Measurements from ENCODE around the gene VPS54.

VPS54 gene

GRCh38 chr2:63876311-63876710 is 142.9 kb downstream of the VPS54 start:
- Histone ChIP-seq H3K27me3 (ENCODE audit: low read length) (no peaks in the 10 kb centered on the region), H3K79me2 (ENCODE audit: insufficient read depth, low read length) (peaks cover 17% of the 10 kb centered on the region; the same call in 1 of the 2 replicates), H3K4me3 (ENCODE audit: insufficient read depth, low read length, poor library complexity, severe bottlenecking) (no peak overlapping the region), H3K4me2 (ENCODE audit: low read depth, low read length, poor library complexity, severe bottlenecking) (no peak overlapping the region), H3K9me3 (ENCODE audit: insufficient read depth, low read length) (no peaks in the 10 kb centered on the region), H3K27ac (ENCODE audit: low read depth, low read length) (no peak overlapping the region), H3F3A (ENCODE audit: insufficient read depth) (no peaks in the 10 kb centered on the region), H3K9me2 (replicated peaks; ENCODE audit: insufficient read depth, low read length) (no peaks in the 10 kb centered on the region), H3K9ac (ENCODE audit: low read length) (no peak overlapping the region), H2AFZ (ENCODE audit: low read depth, low read length, severe bottlenecking) (no peak overlapping the region), H4K20me1 (ENCODE audit: low read depth, low read length) (no peaks in the 10 kb centered on the region), H3K36me3 (ENCODE audit: low read length) (peaks cover 12% of the 10 kb centered on the region)
- TF ChIP-seq CTCF (IDR thresholded peaks at IDR 0.05; ENCODE audit: insufficient read depth, low read length, poor library complexity, severe bottlenecking) = no peak
- no peak for TF ChIP-seq EZH2phosphoT487 (conservative IDR thresholded peaks at IDR 0.05; ENCODE audit: low read length)

GRCh38 chr2:63875559-63876245 is 143.5 kb downstream of the VPS54 start:
- no peak for TF ChIP-seq CTCF (IDR thresholded peaks at IDR 0.05; ENCODE audit: insufficient read depth, low read length, poor library complexity, severe bottlenecking)
- no peak for TF ChIP-seq EZH2phosphoT487 (conservative IDR thresholded peaks at IDR 0.05; ENCODE audit: low read length)
- Histone ChIP-seq H3K36me3 (ENCODE audit: low read length) (peaks cover 12% of the 10 kb centered on the region), H3K79me2 (ENCODE audit: insufficient read depth, low read length) (peaks cover 17% of the 10 kb centered on the region; the same call in 1 of the 2 replicates), H3K4me3 (ENCODE audit: insufficient read depth, low read length, poor library complexity, severe bottlenecking) (no peak overlapping the region), H3K4me2 (ENCODE audit: low read depth, low read length, poor library complexity, severe bottlenecking) (no peak overlapping the region), H3K27ac (ENCODE audit: low read depth, low read length) (no peak overlapping the region), H2AFZ (ENCODE audit: low read depth, low read length, severe bottlenecking) (no peak overlapping the region), H3K27me3 (ENCODE audit: low read length) (no peaks in the 10 kb centered on the region), H3F3A (ENCODE audit: insufficient read depth) (no peaks in the 10 kb centered on the region), H3K9me2 (replicated peaks; ENCODE audit: insufficient read depth, low read length) (no peaks in the 10 kb centered on the region), H3K9ac (ENCODE audit: low read length) (no peak overlapping the region), H4K20me1 (ENCODE audit: low read depth, low read length) (no peaks in the 10 kb centered on the region), H3K9me3 (ENCODE audit: insufficient read depth, low read length) (no peaks in the 10 kb centered on the region)

- Histone ChIP-seq H3F3A (ENCODE audit: insufficient read depth) (no peaks in the 10 kb centered on the region), H3K4me3 (ENCODE audit: insufficient read depth, low read length, poor library complexity, severe bottlenecking) (no peak overlapping the region), H3K4me2 (ENCODE audit: low read depth, low read length, poor library complexity, severe bottlenecking) (no peak overlapping the region), H3K36me3 (ENCODE audit: low read length) (peaks cover 12% of the 10 kb centered on the region), H3K9ac (ENCODE audit: low read length) (no peak overlapping the region), H3K27ac (ENCODE audit: low read depth, low read length) (no peak overlapping the region), H3K27me3 (ENCODE audit: low read length) (no peaks in the 10 kb centered on the region), H2AFZ (ENCODE audit: low read depth, low read length, severe bottlenecking) (no peak overlapping the region), H3K9me2 (replicated peaks; ENCODE audit: insufficient read depth, low read length) (no peaks in the 10 kb centered on the region), H4K20me1 (ENCODE audit: low read depth, low read length) (no peaks in the 10 kb centered on the region), H3K79me2 (ENCODE audit: insufficient read depth, low read length) (peaks cover 17% of the 10 kb centered on the region; the same call in 1 of the 2 replicates), H3K9me3 (ENCODE audit: insufficient read depth, low read length) (no peaks in the 10 kb centered on the region)
- TF ChIP-seq EZH2phosphoT487 (conservative IDR thresholded peaks at IDR 0.05; ENCODE audit: low read length) (no peak), CTCF (IDR thresholded peaks at IDR 0.05; ENCODE audit: insufficient read depth, low read length, poor library complexity, severe bottlenecking) (no peak)
Observed at GRCh38 chr2:63875131-63875527, 144.1 kb downstream of the VPS54 start.

Measured in SU-DHL-6 (cell line).